Measurements from ENCODE around the gene VSTM2L.

Gene VSTM2L

DNA sequence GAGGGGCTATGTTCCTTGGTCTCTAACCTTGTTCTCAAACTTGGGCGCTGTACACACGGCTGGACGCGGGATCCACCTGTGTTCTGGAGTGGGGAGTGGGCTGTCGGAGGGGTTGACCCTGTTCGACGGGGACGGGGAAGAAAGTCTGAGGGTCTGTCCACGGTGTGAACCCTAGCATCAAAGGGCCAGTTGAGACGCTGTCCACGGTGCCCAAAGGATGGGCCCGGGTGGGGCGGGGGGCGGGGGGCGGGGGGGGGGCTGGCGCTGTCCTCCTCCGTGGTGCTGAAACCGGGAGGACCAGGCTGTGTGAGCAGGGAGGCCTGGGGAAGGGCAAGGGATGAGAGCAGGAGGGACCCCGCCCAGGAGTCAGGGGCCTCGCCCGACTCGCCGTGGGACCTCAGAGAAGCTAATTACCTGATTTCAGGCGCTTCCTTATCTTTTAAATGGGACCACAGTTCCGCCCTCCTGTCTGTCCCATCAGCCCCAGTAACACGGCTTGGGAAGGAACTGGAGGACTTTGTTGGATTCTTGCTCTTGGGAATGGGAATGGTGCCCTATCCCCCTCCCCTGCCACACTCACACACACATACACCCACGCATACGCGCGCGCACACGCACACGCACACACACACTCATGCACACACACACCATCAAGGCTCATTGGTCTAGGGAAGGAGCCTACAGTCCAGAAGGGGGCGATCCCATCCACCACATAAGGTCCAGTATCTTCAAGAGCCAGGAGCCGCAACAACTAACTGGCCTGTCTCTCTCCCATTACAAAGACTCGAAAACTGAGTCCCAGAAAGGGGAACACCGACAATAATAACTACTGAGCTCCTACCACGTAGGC is 1.0 kb upstream of the VSTM2L start:
- no peak for DNase-seq

DNA sequence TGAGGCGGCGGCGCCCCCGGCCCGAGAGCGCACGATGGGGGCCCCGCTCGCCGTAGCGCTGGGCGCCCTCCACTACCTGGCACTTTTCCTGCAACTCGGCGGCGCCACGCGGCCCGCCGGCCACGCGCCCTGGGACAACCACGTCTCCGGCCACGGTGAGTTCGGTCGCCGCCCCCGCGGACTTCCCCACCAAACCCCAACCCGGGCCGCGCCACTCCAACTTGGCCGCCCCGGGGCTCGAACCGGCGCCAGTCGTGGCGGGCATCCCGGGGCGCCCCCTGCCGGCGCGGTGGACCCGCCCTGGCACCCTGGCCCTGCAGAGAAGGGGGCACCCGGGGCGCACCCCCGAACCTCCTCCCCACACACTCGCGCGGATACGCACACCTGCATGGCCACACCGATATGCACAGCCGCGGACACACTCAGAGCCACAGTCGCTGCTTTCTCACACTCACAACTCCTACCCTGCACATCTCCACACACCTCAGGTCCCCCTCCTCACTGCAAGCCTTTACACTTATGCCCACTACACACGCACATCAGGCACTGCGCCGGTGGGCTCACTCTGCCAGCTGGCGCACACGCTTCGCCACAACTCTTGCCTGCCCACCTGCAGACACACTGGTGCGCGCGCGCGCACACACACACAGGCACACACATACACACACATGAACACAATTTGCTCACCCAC is 535 bp downstream of the VSTM2L start:
- DNase-seq: no peak

DNA sequence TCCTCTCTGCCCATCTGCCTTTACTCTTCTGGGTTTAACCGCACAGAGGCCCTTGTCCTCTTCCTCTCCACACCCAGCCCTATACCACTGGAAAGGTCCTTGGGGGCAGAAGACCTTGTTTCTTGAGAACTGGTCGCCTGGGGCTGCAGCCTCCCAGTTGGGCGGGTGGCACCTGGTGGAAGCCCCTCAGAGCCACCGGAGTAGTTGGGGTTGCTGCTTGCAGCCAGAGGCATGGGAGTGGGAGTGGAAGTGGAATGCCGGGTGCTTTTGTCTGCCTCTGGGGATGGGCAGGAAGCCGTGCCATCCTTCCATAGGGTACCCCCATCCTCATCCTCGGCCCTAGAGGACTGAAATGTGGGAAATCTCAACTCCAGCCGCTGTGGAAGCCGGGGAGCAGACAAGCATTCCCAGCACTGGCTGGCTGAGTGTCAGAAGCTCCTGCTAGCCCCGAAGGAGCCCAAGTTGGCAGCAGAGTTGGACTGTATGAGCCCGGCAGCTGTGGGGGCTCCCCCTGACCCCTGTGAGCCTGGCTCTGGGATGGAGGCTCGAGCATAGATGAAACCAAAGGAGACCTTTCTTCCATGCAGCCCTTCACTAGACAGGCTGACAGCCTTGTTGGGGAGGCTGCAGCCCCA is 1.2 kb downstream of the VSTM2L start:
- DNase-seq: no peak

DNA sequence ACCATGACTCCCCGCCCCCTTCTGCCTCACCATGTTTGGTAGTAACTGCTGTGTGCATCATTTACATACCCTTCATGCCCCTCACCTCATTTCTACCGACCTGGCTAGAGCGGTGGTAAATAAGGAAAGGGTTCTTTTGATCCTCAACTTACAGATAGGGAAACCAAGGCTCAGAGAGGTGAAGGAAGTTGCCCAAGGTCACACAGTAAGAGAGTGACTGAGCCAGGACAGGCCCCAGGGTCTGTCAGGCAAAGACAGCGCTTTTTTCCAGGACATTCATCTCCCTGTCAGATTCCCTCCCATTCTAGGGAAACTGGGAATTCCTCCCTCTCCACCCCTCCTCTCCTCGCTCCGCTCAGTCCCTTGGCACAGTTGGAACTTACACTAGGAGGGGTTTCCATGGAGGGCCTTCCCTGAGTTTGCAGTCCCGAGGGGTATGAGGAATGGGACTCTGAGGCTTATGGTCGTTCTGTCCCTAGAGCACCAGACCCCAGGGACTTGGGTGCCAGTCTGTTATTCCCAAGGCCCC is 2.0 kb downstream of the VSTM2L start:
- DNase-seq: no peak

DNA sequence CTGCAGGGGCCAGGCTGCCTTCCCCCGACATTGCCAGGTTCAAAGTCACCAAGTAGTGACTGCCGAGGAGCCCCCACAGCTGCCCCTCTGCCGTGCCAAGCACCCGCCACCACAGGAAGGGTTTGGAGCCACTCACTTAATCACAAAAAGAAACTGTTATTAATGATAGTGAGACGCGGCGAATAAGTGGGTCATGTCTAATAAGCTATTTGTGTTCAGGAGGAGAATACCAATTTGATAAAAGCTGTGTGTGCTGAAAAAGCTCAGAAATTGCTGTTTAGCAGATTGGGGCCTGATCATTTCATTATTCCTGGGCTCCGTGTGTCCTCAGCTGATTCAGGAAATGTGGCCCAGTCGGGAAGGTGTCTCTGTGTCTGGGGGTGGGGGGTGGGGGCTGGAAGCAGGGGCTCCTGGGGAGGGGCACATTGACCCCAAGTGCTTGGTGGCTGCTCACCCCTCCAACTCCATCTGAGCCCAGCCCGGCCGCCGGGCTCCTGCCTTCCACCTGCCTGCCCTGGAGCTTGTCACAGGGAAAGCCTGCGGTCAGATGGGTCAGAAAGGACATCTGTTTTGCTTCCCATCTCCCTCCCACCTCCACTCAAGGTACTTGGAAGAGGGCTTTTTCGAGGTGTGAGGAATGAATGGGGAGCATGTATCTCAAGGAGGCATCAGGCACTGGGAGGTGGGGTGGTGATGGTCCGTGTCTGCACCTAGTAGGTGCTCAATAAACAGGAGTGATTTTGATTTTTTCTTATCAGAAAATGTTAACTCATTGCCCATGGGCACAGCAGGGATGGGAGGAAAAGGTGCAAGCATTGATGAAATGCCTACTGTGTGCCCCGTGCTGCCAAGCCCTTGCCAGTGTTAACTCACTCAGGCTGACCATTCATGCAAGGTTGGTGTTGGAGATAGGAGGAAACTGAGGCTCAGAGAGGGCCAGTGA is 3.0 kb downstream of the VSTM2L start:
- no peak for DNase-seq

DNA sequence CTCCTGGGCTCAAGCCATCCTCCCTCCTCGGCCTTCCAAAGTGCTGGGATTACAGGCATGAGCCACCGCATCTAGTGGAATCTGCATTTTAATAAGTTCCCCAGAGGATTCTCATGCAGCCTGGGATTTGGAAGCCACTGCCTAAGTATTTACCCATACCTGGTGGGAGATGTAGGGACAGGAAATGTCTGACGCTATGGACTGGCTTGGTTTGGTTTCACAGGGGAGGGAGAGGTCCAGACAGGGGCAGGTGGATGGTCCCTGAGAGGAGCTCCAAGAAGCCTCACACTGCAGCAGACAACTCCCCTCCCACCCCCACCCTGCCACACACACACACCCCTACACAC is 4.4 kb downstream of the VSTM2L start:
- DNase-seq: no peak

DNA sequence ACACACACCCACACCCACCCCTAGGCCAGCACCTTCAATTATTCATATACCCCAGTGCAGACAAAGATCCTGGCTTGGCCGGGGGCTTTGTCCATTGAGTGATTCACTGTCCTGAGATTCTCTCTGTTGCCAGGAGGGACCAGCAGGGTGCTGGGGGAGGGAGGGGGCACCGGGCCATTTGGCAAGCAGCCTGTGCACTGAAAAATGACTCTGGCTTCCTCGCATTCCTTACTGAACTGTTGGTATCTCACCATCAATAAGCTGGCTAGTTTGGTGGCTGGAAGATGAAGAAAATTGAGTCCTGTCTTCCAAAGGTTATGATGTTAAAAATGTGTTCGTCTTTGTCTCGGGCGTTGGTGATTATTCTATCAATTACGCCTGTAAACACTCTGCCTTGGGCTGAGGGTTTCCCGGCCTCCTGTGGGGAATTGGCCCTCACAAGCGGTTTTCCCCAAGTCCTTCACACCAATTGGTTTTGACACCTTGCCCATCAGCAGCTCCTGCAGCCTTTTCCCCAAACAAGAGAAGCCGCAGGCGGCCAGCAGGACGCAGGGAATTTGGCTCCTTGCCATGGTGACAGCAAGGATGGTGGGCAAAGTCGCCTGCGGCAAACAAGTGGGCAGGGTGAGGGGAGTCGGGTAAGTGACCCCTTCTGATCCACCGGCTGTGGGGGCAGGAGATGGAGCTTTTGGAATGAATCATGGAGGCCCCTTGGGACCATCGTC is 4.9 kb downstream of the VSTM2L start:
- no peak for DNase-seq

DNA sequence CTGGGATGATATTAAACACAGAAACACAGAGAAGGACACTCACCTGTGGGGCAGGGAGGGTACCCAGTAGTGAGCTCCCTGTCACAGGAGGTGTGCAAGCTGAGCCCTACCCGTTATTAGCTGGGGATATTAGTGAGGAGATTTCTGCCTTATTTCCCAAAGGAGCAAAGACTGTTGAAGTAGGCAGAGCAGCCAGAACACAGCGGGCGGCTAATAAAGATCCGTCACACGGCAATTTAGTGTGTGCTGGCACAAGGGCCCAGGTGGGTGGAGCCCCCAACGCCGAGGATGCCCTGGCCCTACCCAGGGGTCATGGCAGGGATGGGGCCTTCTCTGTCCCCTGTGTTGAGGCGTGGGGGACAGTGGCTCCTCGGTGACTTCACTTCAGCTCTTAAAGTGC is 8.3 kb downstream of the VSTM2L start:
- no peak for DNase-seq

DNA sequence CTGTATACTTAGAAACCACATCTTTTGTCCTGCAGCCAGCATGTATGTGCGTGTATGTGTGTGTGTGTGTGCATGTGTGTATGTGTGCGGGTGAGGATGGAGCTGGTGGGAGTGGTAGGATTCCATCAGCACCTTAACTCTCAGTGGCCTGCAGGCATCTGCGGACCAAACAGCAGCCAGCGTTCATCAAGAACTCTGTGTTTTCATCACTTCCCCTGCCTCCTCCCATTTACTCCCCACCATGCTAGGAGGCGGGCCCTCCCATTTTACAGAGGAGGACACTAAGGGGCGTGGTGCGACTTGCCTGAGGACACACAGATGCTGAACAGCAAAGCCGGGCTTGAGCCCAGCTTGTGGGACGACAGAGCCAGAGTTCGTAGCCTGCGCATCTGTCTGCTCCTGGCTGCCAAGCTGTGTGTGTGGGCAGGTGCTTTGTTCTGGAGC is 8.9 kb downstream of the VSTM2L start:
- no peak for DNase-seq

DNA sequence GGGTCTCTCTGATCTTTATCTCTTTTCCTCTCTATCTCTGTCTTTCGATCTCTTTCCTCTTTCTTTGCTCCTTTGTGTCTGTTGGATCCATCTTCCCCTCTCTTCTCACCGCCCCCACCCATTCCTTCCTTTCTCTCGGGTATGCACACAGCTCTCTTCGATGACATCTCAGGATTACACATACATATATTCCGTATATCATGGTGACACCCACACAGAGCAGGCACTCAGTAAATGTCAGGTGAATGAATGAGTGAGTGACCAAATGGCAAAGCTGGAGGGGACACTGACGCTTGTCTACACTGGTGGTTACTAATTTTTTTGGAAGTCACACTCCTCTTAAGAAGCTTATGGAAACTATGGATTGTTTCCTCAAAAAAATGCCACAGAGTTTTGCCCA is 9.9 kb downstream of the VSTM2L start:
- DNase-seq: no peak

DNA sequence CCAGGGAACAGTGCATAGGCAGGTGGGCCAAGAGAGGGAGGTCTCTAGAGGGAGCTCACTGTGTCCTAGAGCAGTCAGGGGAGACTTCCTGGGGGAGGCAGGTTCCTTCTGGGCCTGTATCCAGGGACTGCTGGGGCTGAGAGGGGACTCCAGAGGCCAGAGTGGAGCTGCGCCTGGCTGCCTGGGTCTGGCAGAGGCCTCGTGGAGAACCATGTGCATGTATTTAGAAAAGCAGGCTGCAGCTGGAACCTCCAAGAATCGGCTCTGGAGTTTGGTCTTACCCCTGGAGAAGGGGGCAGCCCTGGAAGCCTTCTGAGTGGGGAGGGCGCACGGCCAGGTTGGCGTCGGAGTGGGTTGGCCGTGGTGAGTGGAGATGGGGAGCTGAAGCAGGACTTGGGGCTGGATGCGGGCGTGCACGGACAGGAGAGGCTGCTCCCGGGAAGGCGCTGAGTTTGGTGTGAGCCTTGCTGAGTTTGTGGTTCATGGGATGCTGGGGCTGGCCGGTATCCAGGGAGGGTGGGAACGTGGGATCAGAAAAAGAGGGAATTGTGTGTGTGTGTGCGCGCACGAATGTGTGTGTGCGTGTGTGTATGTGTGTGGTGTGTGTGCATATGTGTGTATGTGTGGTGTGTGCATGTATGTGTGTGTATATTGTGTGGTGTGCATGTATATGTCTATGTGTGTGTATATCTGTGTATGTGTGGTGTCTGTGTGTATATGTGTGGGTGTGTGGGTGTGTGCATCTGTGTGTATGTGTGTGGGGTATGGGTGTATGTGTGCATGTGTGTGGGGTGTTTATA is 10.8 kb downstream of the VSTM2L start:
- no peak for DNase-seq

DNA sequence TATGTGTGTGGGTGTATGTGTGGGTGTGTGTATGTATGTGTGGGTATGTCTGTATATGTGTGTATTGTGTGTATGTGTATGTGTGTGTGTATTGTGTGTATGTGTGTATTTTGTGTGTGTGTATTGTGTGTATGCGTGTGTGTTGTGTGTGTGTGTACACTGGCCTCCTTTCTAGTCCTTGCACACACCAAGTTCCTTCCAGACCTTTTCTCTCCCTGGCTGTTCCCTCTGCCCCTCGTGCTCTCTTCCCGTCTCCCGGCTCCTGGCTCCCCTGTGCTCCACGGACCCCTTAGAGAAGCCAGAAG is 11.4 kb downstream of the VSTM2L start:
- DNase-seq: no peak

DNA sequence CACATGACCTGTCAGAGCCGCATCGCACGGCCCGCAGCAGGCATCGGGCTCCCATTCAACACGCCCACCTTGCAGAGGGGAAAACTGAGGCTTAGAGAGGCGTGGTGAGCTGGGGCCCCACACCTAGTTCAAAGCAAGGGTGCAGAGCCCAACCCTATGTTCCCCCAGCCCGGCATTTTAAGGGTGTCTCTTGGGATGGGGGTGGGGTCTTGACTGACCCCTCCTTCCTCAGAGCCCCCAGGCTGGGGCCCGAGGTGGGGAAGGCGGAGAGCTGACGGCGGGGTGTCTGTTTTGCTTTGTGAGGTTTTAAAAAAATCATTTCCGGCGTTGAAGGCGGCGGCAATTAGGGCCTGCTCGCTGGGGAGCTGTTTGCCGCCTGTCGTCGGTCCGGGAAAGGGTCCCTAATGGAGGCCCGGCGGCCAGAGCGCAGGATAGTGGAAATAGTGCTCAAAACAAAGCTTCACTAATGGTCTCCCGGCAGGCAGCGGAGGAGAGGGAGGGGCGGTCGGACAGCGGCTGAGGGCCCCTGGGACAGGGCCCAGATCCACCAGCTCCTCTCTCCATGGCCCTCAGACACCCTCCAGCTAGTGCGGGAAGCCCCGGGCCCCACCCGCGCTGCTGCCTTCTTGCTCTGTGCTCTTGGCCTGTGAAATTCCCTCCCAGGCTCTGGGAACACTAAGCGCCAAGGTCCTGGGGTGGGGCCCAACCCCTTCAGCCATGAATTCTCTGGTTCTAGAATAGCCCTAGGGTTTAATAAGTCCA is 11.9 kb downstream of the VSTM2L start:
- DNase-seq: peak; percentile 64

DNA sequence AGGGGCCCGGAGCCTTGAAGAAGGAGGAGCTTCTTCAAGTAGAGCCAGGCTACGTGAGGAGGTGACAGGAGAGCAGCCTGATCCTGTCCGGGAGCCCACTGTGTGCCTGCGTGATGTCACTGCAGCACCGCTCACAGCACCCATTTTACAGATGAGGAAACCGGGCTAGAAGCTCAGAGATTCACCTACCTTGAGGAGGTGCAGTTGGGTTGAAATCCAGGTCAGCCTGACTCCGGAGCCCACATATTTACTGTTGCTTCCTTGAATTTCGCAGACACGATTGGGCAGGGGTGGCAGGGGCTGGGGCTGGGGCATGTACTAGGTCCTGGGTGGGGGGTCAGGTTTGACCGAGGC is 12.5 kb downstream of the VSTM2L start:
- DNase-seq: no peak

DNA sequence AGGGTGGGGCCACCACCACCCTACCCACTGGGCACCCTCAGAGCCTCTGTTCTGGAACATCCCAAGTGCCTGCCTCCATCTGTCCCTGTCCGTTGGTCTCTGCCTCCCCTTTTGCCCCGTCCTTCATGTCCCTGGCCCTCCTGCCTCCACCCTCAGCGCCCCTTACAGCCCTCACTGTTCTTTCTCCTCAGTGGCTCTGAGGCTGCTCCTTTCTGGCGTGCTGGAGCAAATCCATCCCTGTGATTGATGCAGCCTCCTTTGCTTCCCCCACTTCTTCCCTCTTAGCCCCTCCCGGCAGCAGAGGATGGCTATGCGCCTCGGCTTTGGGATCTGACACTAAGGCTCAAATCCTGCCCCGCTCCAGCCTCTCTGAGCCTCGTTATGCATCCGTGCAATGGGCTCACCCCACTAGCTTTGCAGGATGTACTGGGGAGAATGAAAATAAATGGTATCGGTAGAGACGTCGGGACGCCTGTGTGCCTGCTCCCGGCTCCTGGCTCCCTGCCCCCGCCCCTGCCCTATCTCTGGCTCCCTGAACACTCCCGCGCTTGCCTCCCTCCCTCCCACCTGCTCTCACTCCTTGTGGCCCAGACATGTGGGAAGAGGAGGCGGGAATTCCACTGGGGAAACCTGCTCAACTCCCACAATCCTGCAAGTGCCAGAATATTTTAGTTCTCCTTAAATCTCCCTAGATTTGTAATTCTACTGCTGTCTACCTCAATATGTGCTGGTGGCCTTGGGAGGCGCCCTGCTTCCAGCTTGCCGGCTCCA is 13.1 kb downstream of the VSTM2L start:
- DNase-seq: no peak

DNA sequence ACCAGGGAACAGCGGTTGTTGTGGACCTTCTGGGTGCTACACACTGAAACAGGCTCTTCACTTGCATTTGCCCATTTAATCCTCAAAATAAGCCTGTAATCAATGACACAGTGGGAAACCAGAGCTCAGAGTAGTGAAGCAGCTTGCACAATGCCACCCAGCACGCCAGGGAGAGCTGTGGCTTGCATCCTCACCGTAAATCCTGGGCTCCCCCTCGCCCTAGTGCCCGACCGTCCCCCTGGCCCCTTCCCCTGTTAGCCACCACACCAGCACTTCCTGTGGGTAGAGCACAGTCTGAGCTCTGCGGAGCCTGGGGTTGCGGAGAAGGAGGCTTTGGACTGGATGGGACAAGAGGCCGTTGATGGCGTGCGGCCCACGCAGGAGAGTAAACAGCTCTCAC is 14.5 kb downstream of the VSTM2L start:
- no peak for DNase-seq

DNA sequence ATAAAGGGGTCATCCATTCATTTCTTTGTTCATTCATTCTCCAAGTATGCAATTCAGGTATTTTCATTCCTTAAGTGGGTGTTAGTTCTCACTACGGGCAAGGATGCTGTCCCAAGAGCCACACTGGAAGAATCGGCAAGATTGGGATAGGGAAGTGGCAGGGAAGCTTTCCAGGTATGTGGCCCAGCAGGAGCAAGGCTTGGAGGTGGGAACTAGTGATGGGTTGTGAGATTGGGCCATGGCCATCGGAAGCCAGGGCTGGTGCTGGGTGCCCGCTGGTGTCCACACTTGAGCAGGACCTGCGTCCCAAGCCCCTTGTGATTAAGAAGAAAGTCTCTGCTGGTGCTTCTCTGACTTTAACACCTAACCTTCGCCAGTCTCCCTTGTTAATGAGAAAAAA is 15.1 kb downstream of the VSTM2L start:
- no peak for DNase-seq

DNA sequence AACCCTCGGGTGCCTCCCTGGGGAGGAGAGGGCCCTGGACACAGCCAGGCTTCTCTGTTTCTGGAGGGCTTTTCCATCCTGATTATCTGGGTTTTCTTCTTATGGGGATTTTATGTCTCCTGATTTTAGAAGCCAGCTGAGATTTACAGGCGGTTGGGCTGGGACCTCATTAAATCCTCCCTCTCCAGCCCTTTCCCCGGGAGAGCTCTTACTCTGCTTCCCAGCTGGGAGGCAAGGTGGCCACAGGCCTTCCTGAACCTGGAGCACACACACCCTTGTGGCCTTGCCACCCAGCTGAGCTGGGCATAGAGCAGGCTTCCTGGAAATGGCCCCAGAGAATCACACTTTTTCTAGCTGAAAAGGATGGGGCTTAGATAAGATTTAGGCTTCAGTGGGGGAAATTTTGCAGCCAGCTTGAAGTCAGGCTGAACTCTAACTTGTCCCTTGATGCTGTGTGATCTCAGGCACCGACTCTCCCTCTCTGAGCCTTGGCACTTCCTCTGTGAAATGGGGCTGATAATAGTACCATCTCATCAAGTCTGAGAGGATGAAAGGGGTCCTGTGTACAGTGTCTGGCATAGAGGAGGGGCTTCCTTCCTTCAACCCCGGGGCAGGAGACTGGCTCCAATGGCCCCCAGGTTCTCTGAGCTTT is 16.6 kb downstream of the VSTM2L start:
- DNase-seq: no peak

DNA sequence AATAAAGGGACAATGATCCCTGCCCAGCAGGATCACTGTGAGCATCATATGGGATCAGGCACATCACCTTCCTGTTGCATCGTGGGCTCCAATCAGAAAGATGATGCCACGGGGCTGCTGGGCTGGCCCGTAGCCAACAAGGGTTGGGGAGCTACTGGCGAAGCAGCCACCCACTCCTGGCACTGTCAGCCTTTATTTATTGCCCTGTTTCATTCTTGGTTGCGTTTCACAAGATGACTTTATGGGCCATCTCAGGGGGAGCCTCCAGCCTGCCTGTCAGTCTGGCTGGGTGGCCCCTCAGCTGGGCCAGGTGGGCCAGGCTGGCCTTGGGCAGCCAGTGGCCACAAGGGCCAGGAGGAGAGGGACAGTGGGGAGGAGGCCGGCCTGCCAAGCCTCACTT is 17.3 kb downstream of the VSTM2L start:
- no peak for DNase-seq
